RKO (cell line): ENCODE measurements around the gene ZNF212.
"Not testable (repeated sequence)": the region's sequence is repeated elsewhere in the genome, so short reads cannot be mapped to it uniquely, and the experiment has no call there.

ENCODE experiments used
- DNase-seq: peaks from one replicate; pipeline ENCODE4 v3.0.0-alpha.2; 2016; ENCODE audit warnings: low spot score

The ZNF212 gene

GRCh38 chr7:149218469-149219420 lies 20.7 kb upstream of the ZNF212 start:
- no peak for DNase-seq

- DNase-seq = no peak
These were observed 18.9 kb upstream of the ZNF212 start for GRCh38 chr7:149220534-149220933.

DNA sequence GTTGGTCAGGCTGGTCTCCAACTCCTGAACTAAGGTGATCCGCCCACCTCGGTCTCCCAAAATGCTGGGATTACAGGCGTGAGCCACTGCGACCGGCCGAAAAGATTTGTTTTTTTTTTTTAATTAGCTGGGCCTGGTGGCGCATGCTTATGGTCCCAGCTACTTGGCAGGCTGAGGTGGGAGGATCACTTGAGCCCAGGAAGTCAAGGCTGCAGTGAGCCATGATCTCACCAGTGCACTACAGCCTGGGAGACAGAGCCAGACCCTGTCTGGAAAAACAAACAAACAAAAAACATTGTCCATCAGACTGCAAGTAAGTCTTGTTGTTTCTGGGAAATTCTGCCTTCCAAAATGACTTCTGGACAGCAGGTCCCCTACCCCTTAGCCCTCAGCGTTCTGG lies 16.3 kb upstream of the ZNF212 start:
- no peak for DNase-seq

- no peak for DNase-seq
These were observed 15.7 kb upstream of the ZNF212 start for GRCh38 chr7:149223761-149224160.

DNA sequence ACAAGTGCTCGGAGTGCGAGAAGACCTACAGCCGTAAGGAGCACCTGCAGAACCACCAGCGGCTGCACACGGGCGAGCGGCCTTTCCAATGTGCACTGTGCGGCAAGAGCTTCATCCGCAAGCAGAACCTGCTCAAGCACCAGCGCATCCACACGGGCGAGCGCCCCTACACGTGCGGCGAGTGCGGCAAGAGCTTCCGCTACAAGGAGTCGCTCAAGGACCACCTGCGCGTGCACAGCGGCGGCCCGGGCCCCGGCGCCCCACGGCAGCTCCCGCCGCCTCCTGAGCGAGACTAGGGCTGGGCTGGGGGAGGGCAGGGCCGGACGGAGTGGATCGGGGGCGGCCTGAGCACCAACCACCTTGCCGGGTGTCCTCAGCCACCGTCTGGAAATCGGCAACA lies 15.1 kb upstream of the ZNF212 start:
- no peak for DNase-seq

DNA sequence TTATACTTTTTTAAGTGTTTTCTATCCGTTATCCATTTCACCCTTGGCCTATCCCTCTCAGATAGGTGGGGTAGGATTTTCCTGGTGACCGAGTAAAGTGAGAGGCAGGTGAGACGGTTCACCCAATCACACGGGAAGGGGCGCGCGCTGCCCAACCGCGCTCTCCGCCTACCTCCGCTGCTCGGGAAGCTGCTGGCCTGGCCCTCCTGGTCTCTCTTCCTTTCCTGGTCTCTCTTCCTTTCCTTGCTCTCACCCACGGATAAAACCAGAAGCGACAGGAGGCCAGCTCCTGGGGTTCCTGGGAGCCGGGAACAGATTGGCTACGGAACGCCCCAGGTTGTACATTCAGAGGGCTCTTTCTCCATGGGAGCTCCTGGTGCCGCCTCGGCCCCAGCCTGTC lies 14.3 kb upstream of the ZNF212 start:
- DNase-seq = no peak

DNA sequence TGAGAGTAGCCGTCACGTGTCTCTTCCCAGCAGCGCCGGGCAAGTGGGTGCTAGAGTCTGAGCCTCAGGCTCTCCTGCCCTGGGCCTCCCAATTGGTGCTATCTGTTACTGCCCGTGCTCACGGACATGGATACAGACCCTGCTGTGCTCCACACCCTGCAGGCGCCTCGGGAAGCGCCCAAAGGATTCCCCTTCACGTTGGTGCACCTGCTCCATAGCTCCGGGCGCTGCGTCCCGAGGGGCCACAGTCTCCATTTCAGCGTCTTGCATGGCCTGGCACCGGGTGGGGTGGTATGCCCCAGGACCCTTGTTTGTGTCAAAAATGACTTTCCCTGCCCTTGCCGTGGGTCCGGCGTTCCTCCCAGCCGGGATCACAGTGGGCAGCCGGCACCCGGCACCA lies 13.8 kb upstream of the ZNF212 start:
- DNase-seq = no peak

GRCh38 chr7:149226366-149226765 lies 13.1 kb upstream of the ZNF212 start:
- not testable (repeated sequence) for DNase-seq

DNA sequence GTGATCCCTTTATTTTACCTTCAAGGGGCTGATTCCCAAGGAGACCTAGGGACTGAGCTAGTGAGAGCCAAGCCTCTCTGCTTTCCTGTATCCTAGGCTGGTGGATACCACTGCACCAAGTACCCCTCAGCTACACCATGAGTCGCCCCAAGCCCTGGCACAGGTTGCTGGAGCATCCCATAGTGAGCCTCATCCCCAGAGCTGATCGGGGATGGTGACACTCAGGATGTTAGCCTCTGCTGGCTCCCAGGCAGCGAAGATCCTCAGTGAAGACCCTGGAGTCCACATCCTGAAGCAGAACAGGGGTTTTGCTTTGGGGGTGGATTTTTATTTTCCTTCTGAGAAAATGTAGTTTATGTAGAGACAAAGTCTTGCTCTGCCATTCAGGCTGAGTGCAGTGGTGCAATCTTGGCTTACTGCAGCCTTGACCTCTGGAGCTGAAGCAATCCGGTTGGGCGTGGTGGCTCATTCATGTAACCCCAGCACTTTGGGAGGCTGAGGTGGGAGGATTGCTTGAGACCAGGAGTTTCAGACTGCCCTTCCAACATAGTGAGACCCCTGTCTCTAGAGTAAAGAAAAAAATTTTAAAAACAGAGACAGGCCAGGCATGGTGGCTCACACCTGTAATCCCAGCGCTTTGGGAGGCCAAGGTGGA lies 12.5 kb upstream of the ZNF212 start:
- DNase-seq = no peak

GRCh38 chr7:149228831-149229471 lies 10.5 kb upstream of the ZNF212 start:
- no peak for DNase-seq

DNA sequence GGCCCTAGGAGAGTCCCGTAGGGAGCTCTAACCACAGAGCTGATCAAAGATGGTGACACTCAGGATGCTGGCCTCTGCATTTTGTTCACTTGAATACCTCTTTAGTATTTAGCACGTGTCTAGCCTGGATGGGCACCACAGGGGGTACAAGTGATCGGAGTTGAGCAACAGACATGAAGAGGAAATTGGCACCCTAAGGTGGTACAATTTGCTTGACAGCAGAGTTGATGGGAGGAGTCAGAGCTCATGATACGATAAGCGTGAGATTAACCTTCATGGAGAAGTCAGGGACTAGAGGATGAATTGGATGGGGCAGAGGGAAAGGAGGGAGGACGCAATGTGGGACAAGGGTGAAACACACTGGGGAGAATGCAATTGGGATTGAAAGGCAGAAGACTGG lies 9.9 kb upstream of the ZNF212 start:
- no peak for DNase-seq

- no peak for DNase-seq
These were observed 7.1 kb upstream of the ZNF212 start for GRCh38 chr7:149232362-149232761.

GRCh38 chr7:149233655-149234204 lies 5.7 kb upstream of the ZNF212 start:
- DNase-seq = peak; percentile 100

DNA sequence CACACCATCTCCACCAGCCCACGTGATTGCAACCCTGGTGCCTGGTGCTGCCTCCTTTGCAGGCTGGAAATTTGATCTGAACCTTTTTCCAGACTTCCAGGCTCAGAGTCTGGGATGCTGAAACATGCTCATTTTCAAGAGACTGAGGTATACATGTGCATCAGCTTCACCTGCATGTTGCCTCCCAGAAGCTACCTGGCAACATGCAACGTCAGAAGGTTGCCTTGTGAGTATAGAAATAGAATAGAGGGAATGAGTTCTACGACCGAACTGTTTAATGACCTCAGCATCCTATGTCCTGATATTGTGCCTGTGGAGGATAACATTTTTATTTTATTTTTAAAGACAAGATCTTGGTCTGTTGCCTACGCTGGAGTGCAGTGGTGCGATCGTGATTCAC lies 1.9 kb upstream of the ZNF212 start:
- DNase-seq = no peak

- peak; percentile 59 for DNase-seq
These were observed 1.4 kb upstream of the ZNF212 start for GRCh38 chr7:149238051-149238450.

- DNase-seq = no peak
These were observed 1.2 kb downstream of the ZNF212 start for GRCh38 chr7:149240637-149241036.

DNA sequence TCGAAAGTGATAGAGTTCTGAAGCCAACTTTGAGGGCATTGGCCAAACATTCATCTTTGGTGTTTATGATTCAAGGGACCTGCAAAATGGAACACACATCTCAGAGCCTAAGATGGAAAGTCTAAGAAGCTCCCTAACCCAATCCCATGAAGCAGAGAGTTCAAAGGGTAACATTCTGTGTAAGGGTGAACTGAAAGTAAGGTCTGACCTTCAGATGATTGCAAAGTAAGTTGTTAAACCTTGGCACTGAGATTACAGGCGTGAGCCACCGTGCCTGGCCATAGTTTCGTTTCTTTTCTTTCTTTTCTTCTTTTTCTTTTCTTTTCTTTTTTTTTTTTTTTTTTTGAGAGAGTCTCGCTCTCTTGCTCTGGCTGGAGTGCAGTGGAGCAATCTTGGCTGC lies 2.2 kb downstream of the ZNF212 start:
- DNase-seq = no peak

DNA sequence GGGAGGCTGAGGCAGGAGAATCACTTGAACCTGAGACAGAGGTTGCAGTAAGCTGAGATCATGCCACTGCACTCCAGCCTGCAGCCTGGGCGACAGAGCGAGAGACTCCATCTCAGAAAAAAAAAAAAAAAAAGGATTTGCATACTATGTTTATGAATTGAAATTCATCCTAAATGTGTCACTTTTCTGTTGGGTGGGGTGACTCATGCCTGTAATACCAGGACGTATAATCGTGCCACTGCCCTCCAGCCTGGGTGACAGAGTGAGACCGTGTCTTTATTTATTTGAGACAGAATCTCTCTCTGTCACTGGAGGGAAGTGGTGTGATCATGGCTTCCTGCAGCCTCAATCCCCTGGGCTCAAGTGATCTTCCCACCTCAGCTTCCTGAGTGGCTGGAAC lies 5.8 kb downstream of the ZNF212 start:
- peak; percentile 78 for DNase-seq

- DNase-seq = no peak
These were observed 6.3 kb downstream of the ZNF212 start for GRCh38 chr7:149245744-149246143.

DNA sequence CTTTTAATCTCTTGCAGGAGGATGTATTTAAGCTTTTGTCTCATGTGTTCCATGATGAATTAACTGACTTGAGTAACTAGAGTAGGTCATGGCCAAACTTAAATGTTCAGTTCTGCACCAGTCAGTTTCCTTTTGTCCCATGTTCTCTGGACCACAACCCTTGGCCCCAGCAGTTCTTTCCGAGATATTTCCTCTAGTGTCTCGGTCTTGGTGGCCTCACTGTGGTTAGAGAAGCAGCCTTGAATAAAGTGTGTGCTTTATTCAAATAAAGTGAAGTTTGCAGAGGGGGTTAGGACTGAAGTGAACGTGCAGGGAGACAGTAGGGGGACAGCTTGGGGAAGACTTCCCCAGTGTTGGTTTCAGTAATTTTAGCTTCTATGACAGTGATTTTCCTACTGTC lies 9.3 kb downstream of the ZNF212 start:
- no peak for DNase-seq

GRCh38 chr7:149250151-149250550 lies 10.7 kb downstream of the ZNF212 start:
- not testable (repeated sequence) for DNase-seq

DNA sequence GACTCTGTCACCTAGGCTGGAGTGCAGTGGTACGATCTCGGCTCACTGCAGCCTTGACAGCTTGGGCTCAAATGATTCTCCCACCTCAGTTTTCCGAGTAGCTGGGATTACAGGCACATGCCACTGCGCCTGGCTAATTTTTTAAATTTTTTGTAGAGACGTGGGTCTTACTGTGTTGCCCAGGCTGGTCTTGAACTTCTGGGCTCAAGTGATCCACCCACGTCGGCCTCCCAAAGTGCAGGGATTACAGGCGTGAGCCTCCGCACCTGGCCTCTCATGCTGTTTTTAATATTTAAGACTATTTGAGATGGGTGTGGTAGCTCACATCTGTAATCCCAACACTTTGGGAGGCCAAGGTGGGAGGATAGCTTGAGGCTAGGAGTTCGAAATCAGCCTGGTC lies 12.1 kb downstream of the ZNF212 start:
- DNase-seq = not testable (repeated sequence)

- no peak for DNase-seq
These were observed 12.9 kb downstream of the ZNF212 start for GRCh38 chr7:149252378-149252777.
